CD4-positive, alpha-beta memory T cell (primary cell): ENCODE data around the gene TP53BP1. TPM values are rescaled to one million over a fixed set of nuclear protein-coding genes. Genes with fewer than 3 reads are reported as not detected.

ENCODE experiments used
- CTCF ChIA-PET: fragments of 350-600 bp; sonication (Branson Sonifier 250); formaldehyde crosslinking; loops from one replicate; lab custom pipeline; 2021; ENCODE audit warnings: inconsistent platforms; ENCODE audit not compliant: partially characterized antibody; lab: Charles Lee
- POLR2A ChIA-PET: fragments of 350-600 bp; sonication (Branson Sonifier 250); formaldehyde crosslinking; loops from one replicate; lab custom pipeline; 2021; ENCODE audit not compliant: partially characterized antibody; lab: Charles Lee
- DNase-seq, 5 donors: peaks; one replicate each; pipeline versions ENCODE4 v3.0.0 to v3.0.0-alpha.2; 2020 to 2022; ENCODE audit warnings: mixed read lengths in 1 of 5
- H3K27ac ChIP-seq: one replicate; pipeline ENCODE4 v1.7.0; 2013; ENCODE audit warnings: low read depth, low read length
- H3K27me3 ChIP-seq: 2 replicates; pipeline ENCODE4 v1.7.0; 2013; ENCODE audit warnings: mild to moderate bottlenecking, low read length, moderate library complexity; ENCODE audit not compliant: insufficient read depth
- H3K36me3 ChIP-seq: 2 replicates; pipeline ENCODE4 v1.7.0; 2013; ENCODE audit warnings: mild to moderate bottlenecking, low read length, moderate library complexity; ENCODE audit not compliant: insufficient read depth
- H3K4me1 ChIP-seq: 2 replicates; pipeline ENCODE4 v1.7.0; 2013; ENCODE audit warnings: mild to moderate bottlenecking, low read length, moderate library complexity; ENCODE audit not compliant: insufficient read depth
- H3K4me3 ChIP-seq, 2 donors: one replicate each; pipeline ENCODE4 v1.7.0; 2013; ENCODE audit warnings: low read length in 2 of 2, mild to moderate bottlenecking in 1 of 2
- H3K9me3 ChIP-seq, 2 donors: one replicate each; pipeline ENCODE4 v1.7.0; 2013; ENCODE audit warnings: low read length in 2 of 2, control low read depth in 1 of 2; ENCODE audit not compliant: control insufficient read depth in 1 of 2
- H3K27ac Mint-ChIP-seq, 7 donors: one replicate each; pipeline ENCODE4 v1.8.0; 2020 to 2021; ENCODE audit warnings: mixed read lengths in 7 of 7, mild to moderate bottlenecking in 6 of 7, inconsistent platforms in 3 of 7, moderate library complexity in 3 of 7
- H3K27me3 Mint-ChIP-seq, 2 donors: one replicate each; pipeline ENCODE4 v1.8.0; 2020 to 2021; ENCODE audit warnings: mixed read lengths in 2 of 2
- H3K36me3 Mint-ChIP-seq, 2 donors: one replicate each; pipeline ENCODE4 v1.8.0; 2020 to 2021; ENCODE audit warnings: mixed read lengths in 2 of 2, inconsistent platforms in 1 of 2, mild to moderate bottlenecking in 1 of 2
- H3K4me1 Mint-ChIP-seq, 4 donors: one replicate each; pipeline ENCODE4 v1.8.0; 2020 to 2021; ENCODE audit warnings: mixed read lengths in 4 of 4, mild to moderate bottlenecking in 1 of 4
- H3K4me3 Mint-ChIP-seq, 8 donors: one replicate each; pipeline ENCODE4 v1.8.0; 2020 to 2021; ENCODE audit warnings: mixed read lengths in 8 of 8, mild to moderate bottlenecking in 7 of 8, moderate library complexity in 6 of 8, inconsistent platforms in 3 of 8
- H3K9me3 Mint-ChIP-seq, 8 donors: one replicate each; pipeline ENCODE4 v1.8.0; 2020 to 2021; ENCODE audit warnings: mixed read lengths in 8 of 8, mild to moderate bottlenecking in 5 of 8, inconsistent platforms in 3 of 8, moderate library complexity in 1 of 8
- intact Hi-C: fragments of 100-400 bp; cut with micrococcal nuclease; formaldehyde crosslinking; loops from one replicate; pipeline ENCODE4 v1.15.1; 2023
- polyA plus RNA-seq, 2 donors: library from polyadenylated mRNA; unstranded; fragments of 300-500 nt; fragmentation: Illumina TruSeq; gene quantifications; one replicate each; pipeline ENCODE4 v1.2.3, GENCODE V29; 2021
- total RNA-seq, 2 experiments: library from RNA; stranded (reverse); gene quantifications; one replicate each; pipeline ENCODE4 v1.2.3, GENCODE V29; 2021

The TP53BP1 gene
- total and polyA plus RNA-seq, 4 experiments from 2014 or later: 2.7 to 46.3 (median 25.5) TPM

DNA sequence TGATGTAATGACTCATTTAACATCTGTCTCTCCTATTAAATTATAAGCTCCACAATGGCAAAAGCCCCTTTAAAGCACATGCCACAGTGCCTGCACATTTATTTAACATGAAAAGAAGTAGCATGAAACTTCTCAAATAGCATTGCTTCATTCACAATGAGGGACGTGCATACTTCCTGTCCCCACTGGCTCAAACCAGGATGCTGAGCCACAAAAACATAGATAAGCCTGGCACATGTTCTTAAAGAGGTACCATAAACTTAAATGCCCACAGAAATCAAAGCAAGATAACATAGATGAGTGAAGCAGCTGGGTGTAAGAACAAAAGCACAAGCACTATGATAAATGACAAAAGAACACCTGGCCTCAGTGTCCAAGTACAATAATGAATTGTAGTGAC is 3.8 kb downstream of the TP53BP1 start:
- Histone ChIP-seq H3K27ac (no peak overlapping the region), H3K4me1 (peaks cover 27% of the 10 kb centered on the region), H3K4me3 (no peak overlapping the region), H3K27me3 (no peaks in the 10 kb centered on the region), H3K9me3 (no peaks in the 10 kb centered on the region), H3K36me3 (no peaks in the 10 kb centered on the region)
- Mint-ChIP-seq H3K36me3 (peaks cover 16 to 38% of the 10 kb centered on the region in 2 donors), H3K4me1 (peaks cover 32 to 41% (median 33%) of the 10 kb centered on the region in 4 donors), H3K4me3 (no peak overlapping the region), H3K27me3 (no peaks in the 10 kb centered on the region), H3K27ac (peak overlapping the region in 5 of 7 donors; percentile 1 to 61 (median 18)), H3K9me3 (no peaks in the 10 kb centered on the region)
- intact Hi-C loops: no loop called here
- ChIA-PET CTCF (interaction anchor here (1.0 to 14.6 kb wide), 2 partner anchors 13 to 24 kb away, joined by 3 to 252 read pairs; no protein-coding TSS in a partner anchor), POLR2A (interaction anchor here (1.5 to 1.7 kb wide), 2 partner anchors 21 to 26 kb away, joined by 7 to 14 read pairs; no protein-coding TSS in a partner anchor)
- peak in 1 of 5 donors; percentile 17 for DNase-seq

DNA sequence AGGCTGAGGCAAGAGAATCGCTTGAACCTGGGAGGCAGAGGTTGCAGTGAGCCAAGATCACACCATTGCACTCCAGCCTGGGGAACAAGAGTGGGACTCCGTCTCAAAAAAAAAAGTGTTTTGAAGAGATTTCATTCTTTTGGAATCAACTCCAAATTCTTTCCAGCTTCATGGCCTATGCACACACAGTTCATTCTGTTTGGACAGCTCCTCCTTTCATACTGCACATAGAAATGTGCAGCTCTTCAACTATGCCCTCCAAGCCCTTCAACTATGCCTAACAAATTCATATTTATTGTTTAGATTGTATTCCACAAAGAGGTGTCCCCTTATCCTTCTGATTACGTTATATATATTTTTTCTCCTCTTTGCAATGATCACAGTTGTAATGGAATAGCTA is 4.2 kb downstream of the TP53BP1 start:
- Mint-ChIP-seq H3K27me3 (no peaks in the 10 kb centered on the region), H3K9me3 (no peaks in the 10 kb centered on the region), H3K4me1 (peaks cover 31 to 42% (median 35%) of the 10 kb centered on the region in 4 donors), H3K36me3 (peaks cover 16 to 38% of the 10 kb centered on the region in 2 donors), H3K27ac (peak overlapping the region in 5 of 7 donors; percentile 3 to 61 (median 18)), H3K4me3 (no peak overlapping the region)
- Histone ChIP-seq H3K4me1 (peaks cover 27% of the 10 kb centered on the region), H3K27ac (no peak overlapping the region), H3K36me3 (no peaks in the 10 kb centered on the region), H3K4me3 (no peak overlapping the region), H3K27me3 (no peaks in the 10 kb centered on the region), H3K9me3 (no peaks in the 10 kb centered on the region)
- intact Hi-C loops: no loop called here
- POLR2A ChIA-PET: interaction anchor here (1.5 to 1.7 kb wide), 2 partner anchors 22 to 26 kb away, joined by 7 to 14 read pairs; no protein-coding TSS in a partner anchor
- no peak for DNase-seq
- CTCF ChIA-PET: interaction anchor here (14.6 kb wide), 1 partner anchor 24 kb away, joined by 252 read pairs; no protein-coding TSS in a partner anchor

DNA sequence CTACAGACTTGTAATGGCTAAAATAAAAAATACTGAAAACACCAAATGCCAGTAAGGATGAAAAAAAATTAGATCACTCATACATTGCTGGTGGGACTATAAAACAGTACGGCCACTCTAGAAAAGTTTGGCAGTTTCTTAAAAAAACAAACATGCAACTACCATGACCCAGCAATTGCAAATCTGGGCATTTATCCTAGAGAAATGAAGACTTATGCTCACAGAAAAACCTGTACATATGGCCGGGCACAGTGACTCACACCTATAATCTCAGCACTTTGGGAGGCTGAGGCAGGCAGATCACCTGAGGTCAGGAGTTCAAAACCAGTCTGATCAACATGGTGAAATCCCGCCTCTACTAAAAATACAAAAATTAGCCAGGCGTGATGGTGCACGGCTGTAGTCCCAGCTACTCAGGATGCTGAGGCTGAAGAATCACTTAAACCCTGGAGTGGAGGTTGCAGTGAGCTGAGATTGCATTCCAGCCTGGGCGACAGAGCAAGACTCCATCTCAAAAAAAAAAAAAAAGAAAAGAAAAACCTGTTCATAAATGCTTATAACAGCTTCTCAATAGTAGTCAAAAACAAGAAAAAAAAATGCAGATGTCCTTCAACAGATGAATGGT is 5.6 kb downstream of the TP53BP1 start:
- intact Hi-C loops: no loop called here
- H3K4me3 Mint-ChIP-seq: no peak overlapping the region
- POLR2A ChIA-PET: no interaction called here

DNA sequence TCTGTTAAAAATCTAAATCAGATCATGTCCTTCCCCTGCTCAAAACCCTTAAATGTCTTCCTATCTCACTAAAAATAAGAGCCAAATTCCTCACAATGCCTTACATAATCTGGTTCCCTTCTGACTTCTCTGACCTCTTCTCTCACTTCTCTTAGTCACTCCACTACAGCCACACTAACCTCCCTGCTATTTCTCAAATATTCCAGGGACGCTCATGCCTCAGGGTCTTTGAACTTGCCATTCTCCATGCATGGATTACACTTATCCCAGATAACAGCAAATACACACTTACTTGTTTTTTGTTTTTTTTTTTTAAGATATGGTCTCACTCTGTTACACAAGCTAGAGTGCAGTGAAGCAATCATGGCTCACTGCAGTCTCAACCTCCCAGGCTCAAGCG is 8.5 kb downstream of the TP53BP1 start:
- H3K4me1 Mint-ChIP-seq: peaks cover 7 to 27% (median 19%) of the 10 kb centered on the region in 4 donors
- Histone ChIP-seq H3K36me3 (peaks cover 5% of the 10 kb centered on the region), H3K4me3 (no peak overlapping the region), H3K27ac (no peak overlapping the region), H3K9me3 (no peaks in the 10 kb centered on the region), H3K4me1 (peaks cover 8% of the 10 kb centered on the region), H3K27me3 (no peaks in the 10 kb centered on the region)
- peak overlapping the region in 2 of 7 donors; percentile 1 to 58 for H3K27ac Mint-ChIP-seq
- no peak overlapping the region for H3K4me3 Mint-ChIP-seq
- ChIA-PET POLR2A (interaction anchor here (1.2 to 2.0 kb wide), 3 partner anchors 8 to 30 kb away, joined by 4 to 13 read pairs (median 6); partner anchors contain the start of gene TP53BP1), CTCF (interaction anchor here (0.6 to 14.6 kb wide), 4 partner anchors 7 to 28 kb away, joined by 3 to 252 read pairs (median 4); partner anchors contain the start of gene TP53BP1)
- peaks cover 26 to 34% of the 10 kb centered on the region in 2 donors for H3K36me3 Mint-ChIP-seq
- H3K9me3 Mint-ChIP-seq: no peaks in the 10 kb centered on the region
- no peak for DNase-seq
- H3K27me3 Mint-ChIP-seq: no peaks in the 10 kb centered on the region
- intact Hi-C loops: no loop called here

More for the DNA sequence above, 5.6 kb downstream of the TP53BP1 start:
- Mint-ChIP-seq H3K36me3 (peaks cover 16 to 36% of the 10 kb centered on the region in 2 donors), H3K4me1 (peaks cover 19 to 39% (median 29%) of the 10 kb centered on the region in 4 donors), H3K27me3 (no peaks in the 10 kb centered on the region), H3K27ac (peak overlapping the region in 1 of 7 donors; percentile 66), H3K9me3 (no peaks in the 10 kb centered on the region)
- H3K27ac ChIP-seq: no peak overlapping the region
- H3K9me3 ChIP-seq: no peaks in the 10 kb centered on the region
- H3K4me1 ChIP-seq: peaks cover 17% of the 10 kb centered on the region
- CTCF ChIA-PET: interaction anchor here (14.6 kb wide), 1 partner anchor 25 kb away, joined by 252 read pairs; no protein-coding TSS in a partner anchor
- DNase-seq: no peak
- H3K27me3 ChIP-seq: no peaks in the 10 kb centered on the region
- H3K4me3 ChIP-seq: no peak overlapping the region
- H3K36me3 ChIP-seq: no peaks in the 10 kb centered on the region

DNA sequence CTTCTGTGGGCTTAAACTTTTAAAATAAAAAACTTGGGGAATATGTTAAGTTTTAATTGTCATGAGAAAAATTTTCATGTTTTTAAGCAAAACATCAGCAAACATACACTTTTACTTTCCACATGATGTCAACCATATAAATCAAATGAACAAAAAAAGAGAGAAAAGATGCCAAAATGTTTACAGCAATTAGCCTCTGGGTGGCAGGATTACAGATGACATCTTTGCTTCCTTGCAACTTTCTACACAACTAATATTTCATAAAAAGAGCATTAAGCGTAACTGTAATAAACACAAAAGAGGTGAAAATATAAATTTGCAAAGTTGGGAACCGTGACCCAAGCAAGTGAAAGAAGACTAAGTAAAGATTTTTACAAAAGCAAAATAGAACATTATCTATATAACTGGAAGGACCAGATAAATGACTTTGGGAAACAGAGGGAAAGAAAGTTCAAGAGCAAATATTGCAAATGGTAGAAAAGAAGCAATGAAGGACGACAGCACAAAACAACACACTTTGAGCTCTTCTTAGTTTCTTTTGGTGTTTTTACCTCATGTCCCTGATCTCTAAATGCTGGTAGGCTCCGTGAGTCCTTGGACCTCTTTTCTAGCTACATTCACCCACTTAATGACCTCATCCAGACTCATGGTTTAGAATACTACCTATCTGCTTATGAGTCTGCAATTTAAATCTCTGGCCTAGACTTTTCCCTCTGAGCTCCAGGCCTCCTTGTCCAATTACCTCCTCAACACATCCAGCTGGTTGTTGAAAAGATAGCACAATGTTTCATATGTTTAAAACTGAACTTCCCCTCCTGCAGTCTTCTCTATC is 9.4 kb downstream of the TP53BP1 start:
- H3K36me3 ChIP-seq: peaks cover 14% of the 10 kb centered on the region
- ChIA-PET CTCF (interaction anchor here (0.6 to 14.6 kb wide), 5 partner anchors 8 to 31 kb away, joined by 3 to 252 read pairs (median 4); partner anchors contain the start of gene TP53BP1), POLR2A (interaction anchor here (0.6 to 2.0 kb wide), 6 partner anchors 9 to 31 kb away, joined by 3 to 13 read pairs (median 4); partner anchors contain the start of gene TP53BP1)
- H3K4me1 Mint-ChIP-seq: peaks cover 0 to 18% (median 12%) of the 10 kb centered on the region in 4 donors
- no peaks in the 10 kb centered on the region for H3K9me3 Mint-ChIP-seq
- H3K4me1 ChIP-seq: no peaks in the 10 kb centered on the region
- no peaks in the 10 kb centered on the region for H3K27me3 ChIP-seq
- no peak overlapping the region for H3K4me3 ChIP-seq
- DNase-seq: peak in 4 of 5 donors; percentile 29 to 40 (median 32)
- no peaks in the 10 kb centered on the region for H3K9me3 ChIP-seq
- H3K27ac ChIP-seq: no peak overlapping the region
- H3K36me3 Mint-ChIP-seq: peaks cover 28 to 36% of the 10 kb centered on the region in 2 donors
- intact Hi-C loops: loop anchor here (1.0 kb wide), 2 partner anchors 27 to 31 kb away; no protein-coding TSS in a partner anchor
- H3K4me3 Mint-ChIP-seq: no peak overlapping the region
- H3K27me3 Mint-ChIP-seq: no peaks in the 10 kb centered on the region
- peak overlapping the region in 3 of 7 donors; percentile 22 to 55 (median 51) for H3K27ac Mint-ChIP-seq

DNA sequence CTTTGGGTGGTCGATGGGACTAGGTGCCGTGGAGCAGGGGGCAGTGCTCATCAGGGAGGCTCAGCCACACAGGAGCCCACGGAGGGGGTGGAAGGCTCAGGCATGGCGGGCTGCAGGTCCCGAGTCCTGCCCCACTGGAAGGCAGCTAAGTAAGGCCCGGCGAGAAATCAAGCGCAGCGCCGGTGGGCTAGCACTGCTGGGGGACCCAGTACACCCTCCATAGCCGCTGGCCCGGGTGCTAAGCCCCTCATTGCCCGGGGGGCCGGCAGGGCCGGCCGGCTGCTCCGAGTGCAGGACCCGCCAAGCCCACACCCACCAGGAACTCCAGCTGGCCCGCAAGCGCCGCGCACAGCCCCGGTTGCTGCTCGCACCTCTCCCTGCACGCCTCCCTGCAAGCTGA is 19.1 kb downstream of the TP53BP1 start:
- H3K9me3 Mint-ChIP-seq: no peaks in the 10 kb centered on the region
- peaks cover 0 to 2% (median under 1%) of the 10 kb centered on the region in 4 donors for H3K4me1 Mint-ChIP-seq
- Histone ChIP-seq H3K4me3 (no peak overlapping the region), H3K9me3 (no peaks in the 10 kb centered on the region), H3K27me3 (no peaks in the 10 kb centered on the region), H3K27ac (no peak overlapping the region), H3K36me3 (peaks cover 54% of the 10 kb centered on the region), H3K4me1 (no peaks in the 10 kb centered on the region)
- H3K4me3 Mint-ChIP-seq: no peak overlapping the region
- no peak overlapping the region for H3K27ac Mint-ChIP-seq
- H3K27me3 Mint-ChIP-seq: no peaks in the 10 kb centered on the region
- H3K36me3 Mint-ChIP-seq: peaks cover 63 to 82% of the 10 kb centered on the region in 2 donors
- ChIA-PET CTCF (interaction anchor here (1.1 to 1.3 kb wide), 2 partner anchors 10 to 40 kb away, joined by 3 to 4 read pairs; no protein-coding TSS in a partner anchor), POLR2A (no interaction called here)
- intact Hi-C loops: no loop called here
- peak in 1 of 5 donors; percentile 28 for DNase-seq
